SK-N-SH (cell line): ENCODE data around the gene PDK4. TPM values are rescaled to one million over a fixed set of nuclear protein-coding genes. Genes with fewer than 3 reads are reported as not detected.

Experiments
- CTCF ChIA-PET: fragments of 300-600, 350-600 bp; formaldehyde crosslinking; extraction: SDS; loops from one replicate; lab custom pipeline; 2021; lab: Yijun Ruan, JAX
- POLR2A ChIA-PET: fragments of 350-600 bp; sonication (Branson Sonifier 250); formaldehyde crosslinking; extraction: SDS; loops from one replicate; lab custom pipeline; 2020; ENCODE audit warnings: antibody characterized with exemption, inconsistent platforms; lab: Yijun Ruan, JAX
- DNase-seq: peaks from one replicate; pipeline ENCODE4 v3.0.0; 2012
- H2AFZ ChIP-seq: fragments of 200-600 bp; sonication (generic); 2 replicates; pipeline ENCODE4 v1.8.1; 2016; ENCODE audit warnings: antibody characterized with exemption, mild to moderate bottlenecking, low read depth
- H3F3A ChIP-seq: fragments of 200-600 bp; sonication (generic); replicated peaks from 2 replicates; pipeline ENCODE3; 2016; ENCODE audit warnings: antibody characterized with exemption, mild to moderate bottlenecking; ENCODE audit not compliant: insufficient read depth
- H3K27ac ChIP-seq, 2 experiments: fragments of 200-500 bp in 1 of 2; fragments of 200-600 bp in 1 of 2; sonication (Bioruptor generic) in 1 of 2; sonication (generic), shearing (Covaris generic) in 1 of 2; 2 replicates each; pipeline versions ENCODE4 v1.5.1 to v1.6.1; 2014 to 2016; ENCODE audit warnings: low read depth in 2 of 2, inconsistent platforms in 1 of 2, low read length in 1 of 2, mild to moderate bottlenecking in 1 of 2, mixed read lengths in 1 of 2
- H3K27me3 ChIP-seq: fragments of 200-600 bp; sonication (generic), shearing (Covaris generic); 2 replicates; pipeline ENCODE4 v1.6.1; 2016; ENCODE audit warnings: mixed run types; ENCODE audit not compliant: insufficient read depth
- H3K36me3 ChIP-seq, 2 experiments: fragments of 200-500 bp in 1 of 2; fragments of 200-600 bp in 1 of 2; sonication (Bioruptor generic) in 1 of 2; sonication (generic) in 1 of 2; replicated peaks in 1 of 2; 2 replicates each; pipeline versions ENCODE3 to v1.5.1; 2014 to 2016; ENCODE audit warnings: low read length in 1 of 2, mild to moderate bottlenecking in 1 of 2; ENCODE audit not compliant: insufficient read depth in 2 of 2, control insufficient read depth in 1 of 2
- H3K4me1 ChIP-seq, 2 experiments: fragments of 200-500 bp in 1 of 2; fragments of 200-600 bp in 1 of 2; sonication (Bioruptor generic) in 1 of 2; sonication (generic), shearing (Covaris generic) in 1 of 2; 2 replicates each; pipeline versions ENCODE4 v1.5.1 to v1.6.1; 2014 to 2016; ENCODE audit warnings: low read depth in 1 of 2, low read length in 1 of 2, mixed run types in 1 of 2; ENCODE audit not compliant: insufficient read depth in 2 of 2, control insufficient read depth in 1 of 2
- H3K4me2 ChIP-seq: fragments of 200-600 bp; sonication (generic), shearing (Covaris generic); 2 replicates; pipeline ENCODE4 v1.6.1; 2017; ENCODE audit warnings: mixed run types
- H3K4me3 ChIP-seq, 2 experiments: fragments of 200-500 bp in 1 of 2; fragments of 200-600 bp in 1 of 2; sonication (Bioruptor generic) in 1 of 2; sonication (generic), shearing (Covaris generic) in 1 of 2; 2 replicates each; pipeline versions ENCODE4 v1.5.1 to v1.8.1; 2014 to 2016; ENCODE audit warnings: low read depth in 2 of 2, inconsistent platforms in 1 of 2, low read length in 1 of 2, mild to moderate bottlenecking in 1 of 2, mixed read lengths in 1 of 2, moderate library complexity in 1 of 2
- H3K79me2 ChIP-seq: fragments of 200-600 bp; sonication (generic); 2 replicates; pipeline ENCODE4 v1.8.1; 2017; ENCODE audit warnings: mild to moderate bottlenecking; ENCODE audit not compliant: insufficient read depth
- H3K9ac ChIP-seq: fragments of 200-600 bp; sonication (generic); 2 replicates; pipeline ENCODE4 v1.6.1; 2017; ENCODE audit warnings: mixed run types
- H3K9me2 ChIP-seq: fragments of 200-600 bp; sonication (generic); 2 replicates; pipeline ENCODE4 v1.6.1; 2017; ENCODE audit warnings: mixed run types
- H3K9me3 ChIP-seq: fragments of 200-600 bp; sonication (generic); 2 replicates; pipeline ENCODE4 v1.6.1; 2017; ENCODE audit warnings: mixed run types, mild to moderate bottlenecking, moderate library complexity
- H4K20me1 ChIP-seq: fragments of 200-600 bp; sonication (generic); 2 replicates; pipeline ENCODE4 v1.6.1; 2017; ENCODE audit warnings: mild to moderate bottlenecking, mixed run types; ENCODE audit not compliant: insufficient read depth
- EP300 ChIP-seq, 2 experiments: IDR thresholded peaks; 2 replicates each; pipeline versions ENCODE4 v1.4.0 to v1.6.1; 2012; ENCODE audit warnings: borderline replicate concordance in 1 of 2, low read depth in 1 of 2, low read length in 1 of 2
- EZH2phosphoT487 ChIP-seq: fragments of 200-600 bp; sonication (generic); IDR thresholded peaks from 2 replicates; pipeline ENCODE4 v1.6.1; 2017; ENCODE audit warnings: low read depth, mixed run types, mild to moderate bottlenecking, antibody characterized with exemption, moderate library complexity, borderline replicate concordance
- FOSL2 ChIP-seq: IDR thresholded peaks from 2 replicates; pipeline ENCODE4 v1.4.0; 2012; ENCODE audit warnings: low read depth, mild to moderate bottlenecking, moderate library complexity, borderline replicate concordance
- FOXJ3 ChIP-seq: sonication (generic); formaldehyde crosslinking; IDR thresholded peaks from 2 replicates; pipeline ENCODE4 v1.5.1; 2020; ENCODE audit warnings: mild to moderate bottlenecking, missing genetic modification reagents
- JUND ChIP-seq: IDR thresholded peaks from 2 replicates; pipeline ENCODE4 v1.4.0; 2012
- MEF2A ChIP-seq: IDR thresholded peaks from 2 replicates; pipeline ENCODE4 v1.4.0; 2012; ENCODE audit warnings: low read depth, borderline replicate concordance
- PBX3 ChIP-seq: IDR thresholded peaks from 2 replicates; pipeline ENCODE4; 2012
- RAD21 ChIP-seq: IDR thresholded peaks from 2 replicates; pipeline ENCODE4 v1.6.1; 2012; ENCODE audit warnings: mild to moderate bottlenecking, low read length
- REST ChIP-seq: IDR thresholded peaks from 2 replicates; pipeline ENCODE4 v1.6.1; 2012; ENCODE audit warnings: mild to moderate bottlenecking, low read depth, low read length, moderate library complexity
- RFX5 ChIP-seq: IDR thresholded peaks from 2 replicates; pipeline ENCODE4 v1.6.1; 2012; ENCODE audit warnings: mild to moderate bottlenecking, improper control_type of control experiment, low read length
- SMC3 ChIP-seq: IDR thresholded peaks from 2 replicates; pipeline ENCODE4 v1.6.1; 2012; ENCODE audit warnings: low read depth, low read length, improper control_type of control experiment
- TAF1 ChIP-seq: IDR thresholded peaks from 2 replicates; pipeline ENCODE4 v1.6.1; 2012; ENCODE audit warnings: low read depth, mild to moderate bottlenecking, low read length, moderate library complexity, borderline replicate concordance
- TCF12 ChIP-seq: IDR thresholded peaks from 2 replicates; pipeline ENCODE4 v1.4.0; 2012
- TEAD4 ChIP-seq: IDR thresholded peaks from 2 replicates; pipeline ENCODE4 v1.4.0; 2012; ENCODE audit warnings: mild to moderate bottlenecking, borderline replicate concordance; ENCODE audit not compliant: insufficient read depth
- USF1 ChIP-seq: IDR thresholded peaks from 2 replicates; pipeline ENCODE4 v1.4.0; 2012; ENCODE audit warnings: low read depth, borderline replicate concordance
- USF2 ChIP-seq: fragments of 150-350 bp; IDR thresholded peaks from 2 replicates; pipeline ENCODE4 v1.6.1; 2017; ENCODE audit warnings: antibody characterized with exemption, low read length, low read depth, borderline replicate concordance
- WGBS: methylation state at CpG from one replicate; pipeline ENCODE4 v1.1.6; 2017; ENCODE audit warnings: low lambda C conversion rate; 5-methylcytosine and 5-hydroxymethylcytosine counted together
- polyA plus RNA-seq, 3 experiments: library from polyadenylated mRNA; depleted of rRNA; stranded (reverse); fragments of >200 nt; gene quantifications; 2 replicates each; pipeline ENCODE4 v1.2.3, GENCODE V29; 2012
- TF ChIP-seq, protein P1 (sequence below): IDR thresholded peaks from 2 replicates; pipeline ENCODE4 v1.4.0; 2012; ENCODE audit warnings: low read depth, borderline replicate concordance
- TF ChIP-seq, protein P2 (sequence below): fragments of 200-600 bp; sonication (generic); IDR thresholded peaks from 2 replicates; pipeline ENCODE4 v1.6.1; 2017; ENCODE audit warnings: antibody characterized with exemption, mild to moderate bottlenecking, moderate library complexity

Gene PDK4
- polyA plus RNA-seq, 1 of the 3 experiments (the other 2 are of a cell fraction): 0.13 TPM

DNA sequence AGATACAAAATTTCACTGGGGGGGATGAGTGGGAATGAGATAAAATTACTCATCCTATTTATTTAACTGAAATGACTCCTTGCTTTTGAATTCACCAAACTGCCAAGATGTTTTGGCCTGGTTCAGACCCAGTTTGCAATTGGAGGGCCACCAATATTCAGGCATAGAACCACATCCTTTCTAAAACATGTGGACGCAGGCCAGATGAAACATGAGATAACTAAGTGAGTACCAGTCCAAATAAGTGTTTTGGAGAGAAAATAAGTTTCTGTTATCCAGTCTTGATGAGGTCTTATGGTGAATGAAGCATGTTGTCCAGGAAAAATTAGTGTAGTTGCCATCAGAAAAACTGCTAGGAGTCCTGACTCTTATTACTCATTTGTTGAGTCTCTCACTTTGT, 36.3 kb upstream of the PDK4 start:
- no peaks in the 10 kb centered on the region for H4K20me1 ChIP-seq
- CTCF ChIA-PET: no interaction called here
- TF ChIP-seq USF2 (no peak), RFX5 (no peak), EZH2phosphoT487 (no peak), EP300 (IDR thresholded peaks at IDR 0.05; ENCODE audit: borderline replicate concordance in 1 of 2, low read depth in 1 of 2, low read length in 1 of 2) (no peak), RAD21 (no peak), JUND (no peak), SMC3 (no peak), TAF1 (no peak), MEF2A (no peak), TCF12 (no peak), PBX3 (no peak), TEAD4 (no peak), FOXJ3 (CRISPR knock-in tag) (no peak), REST (no peak), FOSL2 (no peak), USF1 (no peak)
- TF ChIP-seq, protein P1, sequence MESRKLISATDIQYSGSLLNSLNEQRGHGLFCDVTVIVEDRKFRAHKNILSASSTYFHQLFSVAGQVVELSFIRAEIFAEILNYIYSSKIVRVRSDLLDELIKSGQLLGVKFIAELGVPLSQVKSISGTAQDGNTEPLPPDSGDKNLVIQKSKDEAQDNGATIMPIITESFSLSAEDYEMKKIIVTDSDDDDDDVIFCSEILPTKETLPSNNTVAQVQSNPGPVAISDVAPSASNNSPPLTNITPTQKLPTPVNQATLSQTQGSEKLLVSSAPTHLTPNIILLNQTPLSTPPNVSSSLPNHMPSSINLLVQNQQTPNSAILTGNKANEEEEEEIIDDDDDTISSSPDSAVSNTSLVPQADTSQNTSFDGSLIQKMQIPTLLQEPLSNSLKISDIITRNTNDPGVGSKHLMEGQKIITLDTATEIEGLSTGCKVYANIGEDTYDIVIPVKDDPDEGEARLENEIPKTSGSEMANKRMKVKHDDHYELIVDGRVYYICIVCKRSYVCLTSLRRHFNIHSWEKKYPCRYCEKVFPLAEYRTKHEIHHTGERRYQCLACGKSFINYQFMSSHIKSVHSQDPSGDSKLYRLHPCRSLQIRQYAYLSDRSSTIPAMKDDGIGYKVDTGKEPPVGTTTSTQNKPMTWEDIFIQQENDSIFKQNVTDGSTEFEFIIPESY: no peak
- TF ChIP-seq, protein P2, sequence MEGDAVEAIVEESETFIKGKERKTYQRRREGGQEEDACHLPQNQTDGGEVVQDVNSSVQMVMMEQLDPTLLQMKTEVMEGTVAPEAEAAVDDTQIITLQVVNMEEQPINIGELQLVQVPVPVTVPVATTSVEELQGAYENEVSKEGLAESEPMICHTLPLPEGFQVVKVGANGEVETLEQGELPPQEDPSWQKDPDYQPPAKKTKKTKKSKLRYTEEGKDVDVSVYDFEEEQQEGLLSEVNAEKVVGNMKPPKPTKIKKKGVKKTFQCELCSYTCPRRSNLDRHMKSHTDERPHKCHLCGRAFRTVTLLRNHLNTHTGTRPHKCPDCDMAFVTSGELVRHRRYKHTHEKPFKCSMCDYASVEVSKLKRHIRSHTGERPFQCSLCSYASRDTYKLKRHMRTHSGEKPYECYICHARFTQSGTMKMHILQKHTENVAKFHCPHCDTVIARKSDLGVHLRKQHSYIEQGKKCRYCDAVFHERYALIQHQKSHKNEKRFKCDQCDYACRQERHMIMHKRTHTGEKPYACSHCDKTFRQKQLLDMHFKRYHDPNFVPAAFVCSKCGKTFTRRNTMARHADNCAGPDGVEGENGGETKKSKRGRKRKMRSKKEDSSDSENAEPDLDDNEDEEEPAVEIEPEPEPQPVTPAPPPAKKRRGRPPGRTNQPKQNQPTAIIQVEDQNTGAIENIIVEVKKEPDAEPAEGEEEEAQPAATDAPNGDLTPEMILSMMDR: no peak
- H3K9ac ChIP-seq: no peak overlapping the region
- POLR2A ChIA-PET: no interaction called here
- no peak overlapping the region for H3K4me2 ChIP-seq
- DNase-seq: no peak
- no peaks in the 10 kb centered on the region for H3K27me3 ChIP-seq
- H3K9me3 ChIP-seq: no peaks in the 10 kb centered on the region
- H3K27ac ChIP-seq: no peak overlapping the region
- H3K79me2 ChIP-seq: no peaks in the 10 kb centered on the region
- no peaks in the 10 kb centered on the region for H3K36me3 ChIP-seq
- WGBS: 14% methylated on average over 1 of the region's 1 CpG
- no peaks in the 10 kb centered on the region for H3K4me1 ChIP-seq
- H3K9me2 ChIP-seq: no peaks in the 10 kb centered on the region
- H3F3A ChIP-seq: no peaks in the 10 kb centered on the region
- H2AFZ ChIP-seq: no peak overlapping the region
- no peak overlapping the region for H3K4me3 ChIP-seq
